GM21515 (cell line): ENCODE measurements around the gene CNMD.
"Not testable (repeated sequence)": the region's sequence is repeated elsewhere in the genome, so short reads cannot be mapped to it uniquely, and the experiment has no call there.

Source experiments
- ATAC-seq: cut with Tn5 transposase; IDR thresholded peaks from one replicate; pipeline ENCODE4 v1.9.1; 2021; ENCODE audit not compliant: unreplicated experiment

Gene CNMD

DNA sequence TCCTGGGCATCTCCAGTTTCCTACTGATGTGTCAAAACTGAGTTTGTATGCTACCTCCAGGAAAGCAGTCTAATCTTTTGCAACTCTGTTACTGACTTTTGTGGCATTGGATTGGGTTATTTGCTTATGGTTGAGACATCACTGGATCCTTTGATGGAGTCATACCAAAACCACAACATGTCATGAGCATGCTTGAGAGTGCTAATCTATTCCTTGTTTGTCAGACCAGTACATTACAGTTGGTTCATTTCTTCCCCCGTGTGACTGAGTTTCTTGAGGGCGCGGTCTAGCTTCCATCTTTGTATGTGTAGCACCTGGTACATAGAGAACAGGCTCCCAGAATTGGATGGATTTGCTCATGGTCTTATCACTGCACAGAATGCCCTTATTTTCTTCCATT lies 43.8 kb downstream of the CNMD start:
- ATAC-seq, result no peak

DNA sequence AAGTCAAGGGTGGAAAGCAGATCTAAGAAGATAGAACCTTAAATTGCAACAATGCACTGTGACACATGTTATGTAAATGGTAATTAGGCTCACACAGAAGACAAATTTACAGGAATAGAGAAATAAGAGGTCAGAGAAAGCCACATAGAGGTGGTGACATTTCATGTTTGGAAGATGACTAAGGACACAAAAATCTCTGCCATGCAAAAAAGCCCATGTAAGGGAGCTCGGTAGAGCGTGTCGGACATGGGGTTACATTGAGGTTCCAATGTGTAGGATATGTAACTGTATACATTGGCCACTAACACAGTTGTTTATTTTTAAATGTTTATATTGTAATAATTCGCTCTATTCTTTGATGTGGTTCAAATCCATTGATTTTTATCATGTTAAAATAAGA lies 53.2 kb downstream of the CNMD start:
- no peak for ATAC-seq

DNA sequence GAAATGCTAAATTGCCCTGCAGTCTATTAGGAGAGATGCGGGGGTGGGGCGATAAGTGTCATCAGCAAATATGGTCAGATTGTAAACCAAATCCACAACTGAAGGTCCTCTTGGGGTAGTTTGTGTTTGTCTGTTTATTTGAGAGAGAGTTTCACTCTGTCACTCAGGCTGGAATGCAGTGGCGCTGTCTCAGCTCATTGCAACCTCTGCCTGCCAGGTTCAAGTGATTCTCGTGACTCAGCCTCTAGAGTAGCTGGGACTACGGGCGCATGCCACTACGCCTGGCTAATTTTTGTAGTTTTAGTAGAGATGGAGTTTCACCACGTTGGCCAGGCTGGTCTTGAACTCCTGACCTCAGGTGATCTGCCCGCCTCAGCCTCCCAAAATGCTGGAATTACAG lies 53.8 kb downstream of the CNMD start:
- ATAC-seq, result not testable (repeated sequence)

DNA sequence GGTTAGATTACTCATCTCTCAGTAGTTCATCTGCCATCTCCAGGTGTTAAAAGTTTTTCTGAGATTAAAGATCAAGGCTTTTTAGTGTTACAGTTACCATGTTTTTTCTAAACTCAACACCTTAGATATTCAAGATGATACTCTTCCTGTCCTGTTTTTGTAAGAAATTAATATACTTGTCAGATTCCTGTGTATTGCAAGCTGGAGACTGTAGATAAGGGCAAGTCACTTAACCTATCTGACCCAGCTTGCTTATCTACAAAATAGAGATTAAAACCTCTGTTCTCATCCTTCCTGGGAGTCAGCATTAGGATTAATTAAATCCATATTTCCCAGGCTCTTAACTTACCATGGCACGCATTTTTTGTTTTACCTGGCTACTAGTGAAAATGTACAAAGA lies 61.8 kb downstream of the CNMD start:
- no peak for ATAC-seq

DNA sequence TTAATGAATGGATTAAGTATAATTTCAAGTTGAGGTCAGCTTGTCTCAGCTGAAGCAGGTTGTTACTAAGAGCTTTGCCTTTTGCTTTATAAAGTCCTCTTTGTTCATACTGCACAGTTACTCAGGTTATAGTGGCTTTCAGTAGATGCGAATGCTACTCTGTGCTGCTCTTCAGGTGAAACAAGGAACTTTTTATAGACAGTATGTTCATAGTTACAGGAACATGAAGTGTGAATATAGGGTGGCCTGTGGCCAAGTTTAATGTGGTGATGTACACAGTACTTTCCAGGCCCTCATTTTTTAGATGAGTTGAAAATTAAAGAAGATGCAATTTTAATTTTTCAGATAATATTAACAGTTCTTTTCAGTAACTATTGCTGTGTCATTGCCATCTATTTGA lies 66.2 kb downstream of the CNMD start:
- no peak for ATAC-seq

DNA sequence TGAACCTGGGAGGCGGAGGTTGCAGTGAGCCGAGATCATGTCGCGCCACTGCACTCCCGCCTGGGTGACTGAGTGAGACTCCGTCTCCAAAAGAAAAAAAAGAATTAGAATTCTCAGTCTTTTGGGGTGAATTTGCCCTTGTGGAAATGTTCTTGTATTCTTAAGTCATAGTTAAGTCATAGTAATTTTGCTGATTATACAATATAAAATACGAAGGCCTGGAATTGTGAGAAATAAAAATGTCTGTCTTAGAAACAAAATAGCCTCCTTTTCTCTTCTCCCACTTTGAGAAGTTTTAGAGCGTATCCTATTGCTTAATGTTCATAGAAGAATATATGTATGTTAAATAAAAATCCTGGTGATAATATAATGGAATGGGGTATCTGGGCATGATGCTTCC lies 68.9 kb downstream of the CNMD start:
- no peak for ATAC-seq

DNA sequence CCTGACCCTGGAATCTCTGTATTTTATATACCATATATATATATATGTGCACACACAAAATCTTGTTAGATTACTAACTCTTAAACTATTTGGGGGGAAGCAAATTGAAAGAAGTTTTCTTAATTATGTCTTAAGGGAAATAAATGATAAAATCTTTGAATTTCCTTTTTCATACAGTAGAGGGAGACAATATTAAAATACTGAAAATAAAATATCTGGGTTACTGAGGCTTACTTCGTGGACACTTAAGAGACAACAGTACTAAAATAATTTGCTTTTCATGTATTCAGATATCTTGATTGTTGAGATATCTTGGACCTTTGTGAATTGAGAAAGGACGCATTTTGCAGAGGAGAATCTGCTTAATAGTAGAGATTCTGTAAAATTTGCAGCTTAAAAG lies 69.9 kb downstream of the CNMD start:
- no peak for ATAC-seq

DNA sequence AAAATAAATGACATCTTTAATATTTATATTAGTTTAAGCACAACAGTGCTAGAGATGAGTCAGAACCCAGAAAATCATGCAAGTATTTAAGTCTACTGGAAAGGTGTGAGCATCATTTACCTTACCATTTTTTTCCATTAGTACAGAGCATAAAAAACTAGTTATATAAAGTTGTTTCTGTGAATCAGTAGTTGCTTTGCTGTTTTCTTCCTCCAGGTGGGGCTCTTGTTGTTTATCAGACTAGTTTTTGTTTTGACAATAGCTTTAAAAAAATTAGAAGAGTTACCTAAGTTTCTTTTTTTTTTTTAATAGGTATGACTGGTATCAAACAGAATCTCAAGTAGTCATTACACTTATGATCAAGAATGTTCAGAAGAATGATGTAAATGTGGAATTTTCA lies 74.3 kb downstream of the CNMD start:
- no peak for ATAC-seq

DNA sequence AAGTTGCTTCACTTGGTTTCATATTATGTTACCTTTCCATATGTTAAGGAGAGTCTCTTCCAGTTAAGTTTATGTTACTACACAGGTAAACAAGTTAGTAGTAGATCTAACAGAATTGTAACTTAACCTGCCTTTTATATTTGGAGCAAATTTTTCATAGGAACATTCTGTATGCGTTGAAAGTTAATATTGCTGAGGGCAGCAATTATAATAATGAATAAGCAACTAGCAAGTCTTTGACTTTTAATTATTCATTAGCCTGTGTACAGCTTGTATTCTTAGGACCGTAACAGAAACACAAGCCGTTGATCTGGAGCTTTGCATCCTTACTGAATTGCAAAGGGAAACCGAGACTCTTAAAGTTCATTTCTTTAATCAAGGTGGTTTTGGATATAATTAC lies 75.3 kb downstream of the CNMD start:
- ATAC-seq, result no peak

DNA sequence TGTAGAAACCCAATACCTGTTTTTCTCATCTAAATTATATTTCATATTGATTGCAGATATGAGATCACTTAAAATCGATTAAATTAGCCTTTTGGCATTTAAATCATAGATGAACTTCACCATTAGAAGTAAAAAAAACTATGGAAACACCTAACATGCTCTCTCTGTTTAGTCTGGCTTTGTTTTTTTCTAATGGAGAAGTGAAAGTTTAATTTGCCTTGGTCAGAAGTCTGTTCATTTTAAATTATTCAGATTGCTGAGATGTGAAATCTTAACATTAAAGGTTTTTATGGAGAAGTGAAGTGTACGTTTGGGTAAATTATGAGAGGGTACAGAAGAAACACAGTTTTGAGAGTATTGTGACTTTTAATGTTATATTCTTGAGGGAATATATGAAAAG lies 80.3 kb downstream of the CNMD start:
- no peak for ATAC-seq
